Gastroesophageal sphincter (tissue), 4 donors: ENCODE results near the gene ARRB1. TPM values are rescaled to one million over a fixed set of nuclear protein-coding genes. Genes with fewer than 3 reads are reported as not detected.
A peak's percentile ranks its signal among the peaks of the same experiment; 100 is the strongest.
"Not testable (repeated sequence)": the region's sequence is repeated elsewhere in the genome, so short reads cannot be mapped to it uniquely, and the experiment has no call there.

Source experiments
- ATAC-seq: fragments of 150-250 bp; one replicate; pipeline ENCODE4 v1.9.1; 2016; ENCODE audit warnings: mild to moderate bottlenecking, moderate library complexity
- H3K27ac ChIP-seq, 4 donors: fragments of 200-600 bp; sonication (generic) in 3 of 4; 1 replicate in 3 of 4; 2 replicates in 1 of 4; pipeline ENCODE4 v1.5.1; 2016 to 2019
- H3K27me3 ChIP-seq: fragments of 200-600 bp; sonication (generic); one replicate; pipeline ENCODE4 v1.5.1; 2019
- H3K36me3 ChIP-seq, 2 donors: fragments of 200-600 bp; sonication (generic); one replicate each; pipeline ENCODE4 v1.5.1; 2019; ENCODE audit warnings: control low read depth in 1 of 2
- H3K4me1 ChIP-seq, 3 donors: fragments of 200-600 bp; sonication (generic); 1 replicate in 2 of 3; 2 replicates in 1 of 3; pipeline ENCODE4 v1.5.1; 2016 to 2019; ENCODE audit warnings: control low read depth in 2 of 3
- H3K4me3 ChIP-seq, 2 donors: fragments of 200-600 bp; sonication (generic); one replicate each; pipeline ENCODE4 v1.5.1; 2019; ENCODE audit warnings: mild to moderate bottlenecking in 1 of 2, moderate library complexity in 1 of 2
- H3K9me3 ChIP-seq, 3 donors: fragments of 200-600 bp; sonication (generic); one replicate each; pipeline ENCODE4 v1.5.1; 2017 to 2019; ENCODE audit warnings: control low read depth in 2 of 3
- EP300 ChIP-seq: sonication (generic); formaldehyde crosslinking; IDR thresholded peaks from one replicate; pipeline ENCODE4 v1.6.1; 2017; ENCODE audit warnings: antibody characterized with exemption, mild to moderate bottlenecking
- POLR2A ChIP-seq, 2 donors: fragments of 450-650 bp; IDR thresholded peaks; one replicate each; pipeline ENCODE4 v1.6.1; 2017; ENCODE audit warnings: antibody characterized with exemption in 2 of 2, mild to moderate bottlenecking in 2 of 2, moderate library complexity in 1 of 2
- POLR2AphosphoS5 ChIP-seq: sonication (generic); formaldehyde crosslinking; IDR thresholded peaks from one replicate; pipeline ENCODE4 v1.6.1; 2017; ENCODE audit warnings: antibody characterized with exemption
- WGBS, 2 donors: methylation state at CpG; one replicate each; pipeline ENCODE4 v1.1.5; 2018; ENCODE audit warnings: low coverage in 1 of 2; 5-methylcytosine and 5-hydroxymethylcytosine counted together
- total RNA-seq, 4 donors: library from RNA; depleted of rRNA; stranded (reverse); fragments of >200 nt; gene quantifications; one replicate each; pipeline ENCODE4 v1.1.0, GENCODE V29; 2016
- TF ChIP-seq, protein P1 (sequence below), 4 experiments: fragments of 200-600 bp in 2 of 4; fragments of 450-650 bp in 2 of 4; sonication (generic) in 1 of 4; IDR thresholded peaks; one replicate each; pipeline ENCODE4 v1.5.1; 2017 to 2019; ENCODE audit warnings: antibody characterized with exemption in 4 of 4, mild to moderate bottlenecking in 2 of 4, moderate library complexity in 2 of 4

Gene ARRB1
- total RNA-seq, 4 donors from 2014 or later = 72.3 to 120 (median 93.0) TPM

DNA sequence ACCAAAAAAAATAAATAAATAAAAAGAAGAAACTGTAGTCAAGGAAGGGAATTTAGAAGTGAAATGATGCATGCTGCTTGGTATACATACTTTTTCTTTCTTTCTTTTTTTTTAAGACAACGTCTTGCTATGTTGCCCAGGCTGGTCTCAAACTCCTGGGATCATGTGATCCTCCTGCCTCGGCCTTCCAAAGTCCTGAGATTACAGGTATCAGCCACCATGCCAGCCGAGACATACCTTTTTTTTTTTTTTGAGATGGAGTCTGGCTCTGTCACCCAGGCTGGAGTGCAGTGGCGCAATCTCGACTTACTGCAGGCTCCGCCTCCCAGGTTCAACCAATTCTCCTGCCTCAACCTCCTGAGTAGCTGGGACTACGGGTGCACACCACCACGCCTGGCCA lies 21.7 kb upstream of the ARRB1 start:
- no peak for ATAC-seq
- peaks cover 0 to 19% (median 6%) of the 10 kb centered on the region in 3 donors for H3K4me1 ChIP-seq
- WGBS, 2 donors = 70 to 89% methylated on average over 3 to 6 of the region's 8 CpGs
- H3K27me3 ChIP-seq = no peaks in the 10 kb centered on the region
- peaks cover 0 to 9% (median 0%) of the 10 kb centered on the region in 3 donors for H3K9me3 ChIP-seq
- H3K27ac ChIP-seq = peak overlapping the region in 1 of 4 donors; percentile 75
- no peaks in the 10 kb centered on the region for H3K36me3 ChIP-seq
- H3K4me3 ChIP-seq = no peak overlapping the region
- TF ChIP-seq, protein P1, sequence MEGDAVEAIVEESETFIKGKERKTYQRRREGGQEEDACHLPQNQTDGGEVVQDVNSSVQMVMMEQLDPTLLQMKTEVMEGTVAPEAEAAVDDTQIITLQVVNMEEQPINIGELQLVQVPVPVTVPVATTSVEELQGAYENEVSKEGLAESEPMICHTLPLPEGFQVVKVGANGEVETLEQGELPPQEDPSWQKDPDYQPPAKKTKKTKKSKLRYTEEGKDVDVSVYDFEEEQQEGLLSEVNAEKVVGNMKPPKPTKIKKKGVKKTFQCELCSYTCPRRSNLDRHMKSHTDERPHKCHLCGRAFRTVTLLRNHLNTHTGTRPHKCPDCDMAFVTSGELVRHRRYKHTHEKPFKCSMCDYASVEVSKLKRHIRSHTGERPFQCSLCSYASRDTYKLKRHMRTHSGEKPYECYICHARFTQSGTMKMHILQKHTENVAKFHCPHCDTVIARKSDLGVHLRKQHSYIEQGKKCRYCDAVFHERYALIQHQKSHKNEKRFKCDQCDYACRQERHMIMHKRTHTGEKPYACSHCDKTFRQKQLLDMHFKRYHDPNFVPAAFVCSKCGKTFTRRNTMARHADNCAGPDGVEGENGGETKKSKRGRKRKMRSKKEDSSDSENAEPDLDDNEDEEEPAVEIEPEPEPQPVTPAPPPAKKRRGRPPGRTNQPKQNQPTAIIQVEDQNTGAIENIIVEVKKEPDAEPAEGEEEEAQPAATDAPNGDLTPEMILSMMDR (IDR thresholded peaks at IDR 0.05) = no peak
- TF ChIP-seq EP300 (no peak), POLR2A (IDR thresholded peaks at IDR 0.05) (no peak), POLR2AphosphoS5 (no peak)

DNA sequence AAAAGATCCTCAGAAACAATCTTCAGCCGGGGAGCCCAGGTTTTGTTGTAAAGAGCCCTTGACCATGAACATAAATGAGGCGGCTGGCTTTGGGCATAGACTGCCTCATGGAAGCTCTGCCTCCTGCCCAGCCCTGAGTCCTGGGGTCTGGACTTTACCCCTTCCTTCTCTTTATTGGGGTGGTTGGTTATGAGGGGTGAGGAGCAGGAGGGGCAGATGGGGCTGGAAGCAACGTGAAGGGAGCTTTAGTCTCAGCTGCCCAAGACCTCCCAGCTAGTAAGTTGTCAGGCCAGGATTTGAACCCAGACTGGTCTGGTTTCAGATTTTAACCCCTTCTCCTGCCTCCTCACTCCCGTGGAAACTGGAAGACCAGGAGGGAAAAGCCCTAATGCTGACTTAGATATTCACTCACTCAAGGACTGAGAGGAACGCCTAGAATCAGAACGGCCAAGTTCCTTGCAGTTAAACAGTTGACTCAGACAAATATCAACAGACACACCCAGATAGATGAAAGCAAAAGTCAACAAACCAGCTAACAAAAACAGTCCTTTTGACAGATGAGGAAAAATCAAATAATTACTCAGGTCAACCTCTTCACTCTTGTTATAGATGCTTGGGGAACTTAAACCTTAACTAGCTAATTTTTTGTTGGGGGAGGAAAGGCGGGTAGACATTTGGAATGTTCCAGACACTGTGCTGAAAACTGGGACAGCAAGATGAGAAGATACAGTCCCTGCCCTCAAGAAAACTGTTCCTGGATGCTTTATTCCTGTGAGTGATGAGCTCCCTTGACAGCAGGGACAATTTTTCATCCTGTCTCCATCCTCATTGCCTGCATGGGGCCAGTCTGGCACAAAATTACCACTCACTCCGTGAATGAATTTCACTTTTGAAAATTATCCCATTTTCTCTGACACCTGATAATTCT lies 20.8 kb upstream of the ARRB1 start:
- 13 to 35% methylated on average over 6 of the region's 8 CpGs for WGBS, 2 donors
- H3K27me3 ChIP-seq = no peaks in the 10 kb centered on the region
- H3K27ac ChIP-seq = peak overlapping the region in 3 of 4 donors; percentile 67 to 76 (median 75)
- peaks cover 0 to 19% (median 6%) of the 10 kb centered on the region in 3 donors for H3K4me1 ChIP-seq
- no peaks in the 10 kb centered on the region for H3K36me3 ChIP-seq
- peaks cover 0 to 9% (median 0%) of the 10 kb centered on the region in 3 donors for H3K9me3 ChIP-seq
- H3K4me3 ChIP-seq = no peak overlapping the region
- peak; percentile 68 for ATAC-seq
- TF ChIP-seq POLR2AphosphoS5 = no peak
- TF ChIP-seq EP300 = no peak
- TF ChIP-seq, protein P1 (IDR thresholded peaks at IDR 0.05) = no peak
- no peak for TF ChIP-seq POLR2A (IDR thresholded peaks at IDR 0.05)

DNA sequence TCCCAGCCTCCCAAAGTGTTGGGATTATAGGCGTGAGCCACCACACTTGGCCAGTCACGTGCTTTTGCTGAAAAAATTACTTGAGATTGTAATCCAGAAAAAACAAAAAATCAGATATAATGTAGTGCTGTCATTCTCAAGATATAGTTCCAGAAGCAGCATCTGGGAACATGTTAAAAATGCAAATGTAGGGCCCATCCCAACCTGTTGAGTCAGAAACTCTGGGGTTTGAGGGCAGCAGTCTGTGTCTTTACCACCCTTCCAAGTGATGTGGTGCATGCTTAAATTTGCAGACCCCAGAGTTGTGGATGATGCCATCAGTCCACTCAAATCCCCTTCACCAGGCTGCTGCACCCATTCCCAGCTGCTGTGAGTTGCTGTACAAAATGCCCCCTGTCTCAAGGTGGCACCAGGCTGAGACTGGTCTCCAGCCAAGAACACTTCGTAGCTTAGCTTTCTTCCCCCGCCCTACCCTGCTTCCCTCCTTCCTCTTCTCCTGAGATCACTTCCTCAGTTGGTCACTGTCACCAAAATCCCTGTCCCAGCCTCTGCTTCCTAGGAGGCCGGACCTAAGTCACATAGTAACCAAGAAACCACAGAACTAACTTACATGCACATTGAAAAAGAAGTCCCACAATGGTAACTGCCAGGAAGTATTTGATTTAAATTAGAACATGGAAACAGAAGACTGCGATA lies 18.2 kb upstream of the ARRB1 start:
- peaks cover 0 to 9% (median 0%) of the 10 kb centered on the region in 3 donors for H3K9me3 ChIP-seq
- H3K4me1 ChIP-seq = peaks cover 0 to 22% (median 6%) of the 10 kb centered on the region in 3 donors
- H3K36me3 ChIP-seq = no peaks in the 10 kb centered on the region
- TF ChIP-seq POLR2A (IDR thresholded peaks at IDR 0.05) = no peak
- no peak for TF ChIP-seq EP300
- TF ChIP-seq, protein P1 (IDR thresholded peaks at IDR 0.05) = no peak
- TF ChIP-seq POLR2AphosphoS5 = no peak
- no peaks in the 10 kb centered on the region for H3K27me3 ChIP-seq
- H3K4me3 ChIP-seq = no peak overlapping the region
- ATAC-seq = no peak
- peak overlapping the region in 1 of 4 donors; percentile 22 for H3K27ac ChIP-seq
- 70 to 75% methylated on average over 3 to 5 of the region's 6 CpGs for WGBS, 2 donors

DNA sequence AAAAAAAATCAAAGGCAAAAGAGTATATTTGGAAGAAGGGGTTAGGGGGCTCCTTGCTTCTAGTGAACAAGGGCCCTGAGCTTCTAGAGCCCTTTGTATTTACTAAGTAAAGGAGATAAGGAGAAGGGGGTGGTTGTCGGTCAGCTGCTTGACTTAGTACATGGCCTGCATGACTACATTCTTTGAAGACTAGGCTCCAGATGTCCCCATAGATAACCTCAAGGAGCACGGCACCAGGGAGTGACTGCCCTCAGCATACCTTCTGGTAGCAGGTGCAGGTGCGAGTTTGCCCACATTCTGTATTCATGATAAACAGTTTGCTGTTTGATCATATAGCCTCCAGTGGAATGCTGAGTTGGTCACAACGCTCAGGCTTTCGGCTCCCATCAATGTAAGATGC lies 15.4 kb upstream of the ARRB1 start:
- not testable (repeated sequence) for H3K4me1 ChIP-seq, H3K27me3 ChIP-seq, H3K27ac ChIP-seq, H3K4me3 ChIP-seq, H3K9me3 ChIP-seq, ATAC-seq, H3K36me3 ChIP-seq
- WGBS, 2 donors = 83 to 100% methylated on average over 1 to 5 of the region's 5 CpGs

DNA sequence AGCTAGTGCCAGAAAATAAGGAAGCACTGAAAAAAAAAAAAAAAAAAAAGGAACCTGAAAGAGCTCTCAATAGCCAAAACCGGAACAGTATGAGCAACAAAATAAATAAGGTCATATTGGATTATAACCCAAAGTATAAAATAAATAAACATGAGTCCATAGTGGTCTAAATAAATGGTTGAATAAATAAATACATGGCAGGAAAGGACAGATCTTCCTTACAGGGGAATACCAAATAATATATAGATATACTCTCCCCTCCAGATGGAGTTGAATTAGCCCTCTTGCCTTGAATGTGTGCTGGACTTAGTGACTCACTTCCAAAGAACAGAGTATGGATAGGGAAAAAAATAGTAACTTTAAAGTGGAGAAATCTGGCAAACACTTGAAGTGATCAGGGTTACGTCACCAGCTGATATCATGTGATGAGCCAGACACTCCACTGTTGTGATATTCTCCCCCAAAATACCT lies 14.3 kb upstream of the ARRB1 start:
- WGBS, 2 donors = 34 to 100% methylated on average over 1 to 2 of the region's 2 CpGs
- H3K9me3 ChIP-seq = peaks cover 0 to 9% (median 0%) of the 10 kb centered on the region in 3 donors
- no peak overlapping the region for H3K27ac ChIP-seq
- peaks cover 0 to 3% (median 0%) of the 10 kb centered on the region in 3 donors for H3K4me1 ChIP-seq
- TF ChIP-seq POLR2AphosphoS5 (no peak), EP300 (no peak), POLR2A (IDR thresholded peaks at IDR 0.05) (no peak)
- TF ChIP-seq, protein P1 (IDR thresholded peaks at IDR 0.05) = no peak
- no peaks in the 10 kb centered on the region for H3K27me3 ChIP-seq
- H3K36me3 ChIP-seq = no peaks in the 10 kb centered on the region
- ATAC-seq = peak; percentile 53
- H3K4me3 ChIP-seq = no peak overlapping the region

DNA sequence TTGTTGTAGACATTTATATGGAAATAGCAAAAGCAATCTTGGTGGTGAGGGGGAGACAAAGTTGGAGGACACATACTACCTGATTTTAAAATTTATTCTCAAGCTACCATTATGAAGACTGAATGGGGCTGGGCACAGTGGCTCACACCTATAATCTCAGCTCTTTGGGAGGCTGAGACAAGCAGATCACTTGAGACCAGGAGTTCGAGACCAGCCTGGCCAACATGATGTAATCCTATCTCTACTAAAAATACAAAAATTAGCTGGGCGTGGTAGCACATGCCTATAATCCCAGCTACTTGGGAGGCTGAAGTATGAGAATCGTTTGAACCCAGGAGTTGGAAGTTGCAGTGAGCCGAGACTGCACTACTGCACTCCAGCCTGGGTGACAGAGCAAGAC lies 10.8 kb upstream of the ARRB1 start:
- not testable (repeated sequence) for H3K27ac ChIP-seq, H3K9me3 ChIP-seq, H3K27me3 ChIP-seq, H3K4me3 ChIP-seq, H3K36me3 ChIP-seq, H3K4me1 ChIP-seq, ATAC-seq
- WGBS, 2 donors = 60 to 71% methylated on average over 1 of the region's 4 CpGs
